CD4-positive, alpha-beta T cell treated with Interleukin-6 for 4 hours (primary cell): Measurements from ENCODE around the gene RO60.
A peak's percentile ranks its signal among the peaks of the same experiment; 100 is the strongest.

ENCODE experiments used
- DNase-seq: peaks from one replicate; pipeline ENCODE4 v3.0.0-alpha.2; 2020; ENCODE audit warnings: mixed read lengths

RO60 gene

GRCh38 chr1:193062698-193063463 lies 3.5 kb downstream of the RO60 start:
- no peak for DNase-seq

GRCh38 chr1:193065954-193066353 lies 6.5 kb downstream of the RO60 start:
- DNase-seq = no peak

GRCh38 chr1:193066606-193067005 lies 7.2 kb downstream of the RO60 start:
- no peak for DNase-seq

GRCh38 chr1:193068013-193068412 lies 8.6 kb downstream of the RO60 start:
- no peak for DNase-seq

DNA sequence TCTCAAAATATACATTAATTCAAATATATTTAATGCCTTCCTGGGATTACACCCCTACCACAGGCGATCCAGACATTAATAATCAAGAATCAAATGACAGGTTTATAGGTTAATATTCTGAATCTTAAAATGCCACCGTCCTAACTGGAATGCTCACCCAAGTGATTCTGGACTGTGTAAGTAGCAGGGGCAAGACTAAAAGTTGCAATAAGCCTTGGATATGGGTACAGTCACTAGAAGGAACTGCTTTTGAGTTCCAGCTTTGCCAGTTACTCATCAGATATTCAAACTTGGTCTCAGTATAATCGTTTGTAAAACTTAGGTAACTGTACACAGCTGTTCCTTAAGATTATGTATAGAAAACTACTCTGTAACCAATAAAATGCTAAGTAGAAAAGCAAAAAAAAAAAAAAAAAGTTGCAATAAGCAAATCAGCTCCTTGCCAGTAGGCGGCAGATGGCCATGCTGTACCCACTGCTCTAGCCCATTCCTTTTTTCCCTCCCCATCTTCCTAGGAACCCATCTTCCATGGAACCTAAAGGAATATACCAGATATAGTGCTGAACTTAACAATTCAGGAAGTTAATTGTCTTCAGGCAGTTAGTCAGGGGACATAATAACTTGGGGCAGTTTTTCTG lies 10.5 kb downstream of the RO60 start:
- no peak for DNase-seq

DNA sequence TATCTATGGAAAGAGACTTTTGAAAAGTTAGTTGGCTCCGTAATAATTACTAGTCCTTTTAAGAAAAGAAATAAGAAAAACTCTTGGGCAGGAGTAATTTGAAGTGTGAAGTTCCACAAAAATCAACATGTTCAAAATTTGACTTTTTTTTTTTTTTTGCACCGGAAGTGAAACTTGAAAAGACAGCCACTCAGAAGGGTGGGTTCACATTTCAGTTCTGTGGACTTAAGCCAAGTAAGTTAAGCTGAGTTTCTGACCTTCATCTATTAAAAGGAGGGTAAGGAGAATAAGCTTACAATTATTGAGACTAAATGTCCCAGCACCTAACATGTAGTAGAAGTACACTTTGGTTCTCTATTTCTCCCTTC lies 11.0 kb downstream of the RO60 start:
- no peak for DNase-seq

DNA sequence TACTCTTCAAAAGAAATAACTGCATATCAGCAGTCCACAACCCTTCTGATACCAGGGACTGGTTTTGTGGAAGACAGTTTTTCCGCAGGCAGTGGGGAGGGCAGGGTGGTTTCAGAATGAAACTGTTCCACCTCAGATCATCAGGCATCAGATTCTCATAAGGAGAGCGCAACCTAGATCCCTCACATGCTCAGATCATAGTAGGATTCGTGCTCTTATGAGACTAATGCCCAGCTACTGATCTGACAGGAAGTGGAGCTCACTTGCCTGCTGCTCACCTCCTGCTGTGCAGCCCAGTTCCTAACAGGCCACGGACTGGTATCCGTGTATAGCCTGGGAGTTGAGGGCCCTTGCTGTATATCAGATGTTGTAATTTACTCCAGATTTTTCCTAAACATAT lies 11.5 kb downstream of the RO60 start:
- peak; percentile 14 for DNase-seq

- no peak for DNase-seq
Observed at GRCh38 chr1:193077991-193078390, 18.6 kb downstream of the RO60 start.

- no peak for DNase-seq
Observed at GRCh38 chr1:193079187-193079586, 19.8 kb downstream of the RO60 start.

- DNase-seq = no peak
Observed at GRCh38 chr1:193083365-193084088, 24.1 kb downstream of the RO60 start.

DNA sequence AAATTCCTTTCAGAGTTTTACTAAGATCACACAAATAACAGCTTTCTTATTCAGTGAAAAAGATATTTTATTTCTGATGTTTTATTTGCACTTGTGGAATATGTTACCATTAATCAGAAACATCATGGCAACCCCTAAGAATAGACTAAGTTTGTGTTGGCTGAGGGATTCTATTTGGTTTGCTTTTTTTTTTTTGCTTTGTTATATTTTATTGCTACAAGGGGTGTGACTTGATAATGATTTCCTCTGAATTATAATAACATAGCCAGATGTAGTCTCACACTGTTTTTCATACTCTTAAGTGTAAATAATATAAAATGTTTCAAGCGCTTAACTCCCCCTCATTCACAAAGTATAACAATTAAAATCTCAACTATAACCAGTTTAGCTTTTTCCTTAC lies 25.9 kb downstream of the RO60 start:
- DNase-seq = no peak

DNA sequence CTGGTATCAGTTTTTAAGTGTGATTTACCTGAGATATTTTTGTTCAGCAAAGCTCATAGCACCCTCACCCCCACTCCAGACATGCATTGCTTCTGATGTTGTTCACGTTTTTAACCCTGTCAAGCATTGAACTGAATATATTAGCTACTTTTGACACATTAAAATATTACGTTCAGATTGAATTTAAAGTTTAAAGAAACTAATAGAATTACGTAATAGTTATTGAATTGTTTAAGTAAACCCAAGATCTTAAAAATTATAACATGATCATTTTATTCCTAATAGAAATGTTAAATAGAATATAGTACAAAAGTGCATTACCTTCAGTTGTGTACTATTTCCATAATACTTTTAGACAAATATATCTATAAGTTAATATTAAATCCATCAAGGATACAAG lies 26.9 kb downstream of the RO60 start:
- no peak for DNase-seq

- no peak for DNase-seq
Observed at GRCh38 chr1:193087893-193088292, 28.5 kb downstream of the RO60 start.

GRCh38 chr1:193090865-193091264 lies 31.5 kb downstream of the RO60 start:
- DNase-seq = no peak

GRCh38 chr1:193094112-193094511 lies 34.7 kb downstream of the RO60 start:
- no peak for DNase-seq

DNA sequence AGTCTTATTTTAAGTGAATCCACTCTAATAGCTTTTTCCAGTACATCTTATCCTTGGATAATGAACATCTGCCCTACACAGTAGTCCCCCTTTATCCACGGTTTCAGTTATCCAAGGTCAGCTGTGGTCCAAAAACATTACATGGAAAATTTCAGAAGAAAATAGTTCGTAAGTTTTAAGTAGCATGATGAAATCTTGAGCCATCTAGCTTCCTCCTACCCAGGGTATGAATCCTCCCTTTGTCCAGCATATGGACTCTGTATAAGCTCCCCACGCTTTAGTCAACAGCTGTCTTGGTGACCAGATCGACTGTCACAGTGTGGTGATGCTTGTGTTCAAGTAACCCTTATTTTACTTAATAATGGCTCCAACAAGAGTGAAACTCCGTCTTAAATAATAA lies 43.2 kb downstream of the RO60 start:
- DNase-seq = no peak

- DNase-seq = no peak
Observed at GRCh38 chr1:193103759-193104501, 44.5 kb downstream of the RO60 start.

DNA sequence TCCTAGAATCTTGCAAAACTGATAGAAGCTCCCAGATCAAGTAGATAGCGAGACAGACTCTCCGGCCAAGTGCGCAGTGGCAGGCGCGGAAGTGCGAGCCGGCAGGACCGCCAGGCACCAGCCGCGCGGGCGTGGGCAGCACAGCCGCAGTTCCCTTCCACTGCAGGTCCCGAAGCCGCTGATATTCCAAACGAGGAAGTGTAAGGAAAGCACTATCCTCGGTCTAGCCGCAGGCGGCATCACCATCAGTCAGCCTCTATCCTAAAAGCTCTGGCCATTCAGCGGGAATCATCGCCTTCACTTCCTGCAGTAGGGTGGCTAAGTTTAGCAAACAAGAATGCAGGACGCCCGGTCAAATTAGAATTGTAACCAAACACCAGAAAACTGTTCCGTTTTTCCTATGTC lies 45.1 kb downstream of the RO60 start:
- DNase-seq = peak; percentile 28

DNA sequence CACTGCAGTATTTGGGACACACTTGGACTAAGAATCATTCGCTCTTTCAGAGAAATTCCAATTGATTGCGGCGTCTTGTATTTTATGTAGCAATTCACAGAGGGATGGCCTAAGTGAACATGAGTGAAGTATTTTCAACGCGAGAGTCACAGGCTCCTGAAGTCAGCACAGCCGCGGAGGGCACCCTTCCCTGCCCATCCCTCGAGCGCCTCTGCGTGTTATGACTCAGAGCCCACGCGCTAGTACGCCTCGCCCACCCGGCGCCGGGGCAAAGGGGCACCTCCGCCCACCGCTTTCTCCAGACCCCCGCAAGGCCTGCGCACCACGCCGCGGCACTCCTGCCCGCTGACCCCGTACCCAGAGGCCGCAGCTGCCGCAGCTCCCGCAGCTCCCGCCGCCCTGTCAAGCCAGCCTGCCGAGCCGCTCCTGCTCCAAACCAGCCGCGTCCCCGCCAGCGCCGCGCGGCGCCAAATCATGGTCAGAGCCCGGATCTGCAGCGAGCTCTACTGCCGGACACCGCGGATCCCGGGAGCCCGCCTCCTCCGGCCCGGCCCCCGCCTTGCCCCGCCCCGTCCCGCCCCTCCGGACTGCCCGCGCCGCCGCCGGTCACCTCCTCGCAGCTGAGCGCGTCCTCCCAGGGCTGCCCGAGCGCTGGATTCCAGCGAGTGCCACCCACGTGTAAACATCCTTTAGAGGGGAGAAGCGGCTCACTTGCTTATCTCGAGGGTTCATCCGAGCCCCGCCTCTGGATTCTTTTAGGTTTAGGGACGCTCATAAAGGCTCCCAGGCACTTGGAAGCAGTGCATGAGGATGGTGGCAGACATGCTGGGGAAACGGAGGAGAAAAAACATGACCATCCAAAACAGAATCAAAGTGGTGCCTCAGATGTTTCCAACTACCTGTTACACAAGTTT lies 45.8 kb downstream of the RO60 start, which contains the start of gene GLRX2:
Gene GLRX2, minus strand, starts transcription at position 508 of the 914 bp plus-strand sequence. Its CDS starts 32 bp downstream, at position 476.
- DNase-seq = peak; percentile 72

DNA sequence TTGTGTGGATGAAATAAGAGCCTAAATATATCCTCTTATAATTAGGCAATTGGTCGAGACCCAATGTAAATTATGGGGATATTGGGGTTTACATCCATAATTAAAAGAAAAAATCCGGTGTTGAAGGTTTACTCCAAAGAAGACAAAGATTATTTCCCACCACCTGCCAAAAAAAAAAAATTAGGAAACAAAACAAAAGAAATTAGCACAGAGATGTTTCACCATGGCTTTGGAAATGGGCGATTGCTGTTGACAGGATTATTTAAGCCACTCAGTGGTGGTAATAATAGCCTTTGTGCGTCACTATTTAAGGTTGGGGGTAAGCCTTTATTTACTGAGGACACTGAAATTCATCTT lies 46.4 kb downstream of the RO60 start:
- DNase-seq = no peak

GRCh38 chr1:193108471-193108870 lies 49.1 kb downstream of the RO60 start:
- no peak for DNase-seq
